COLO668 (cell line): ENCODE results near the gene GALNT7.

ENCODE experiments used
- DNase-seq: peaks from one replicate; lab custom pipeline; 2025; ENCODE audit not compliant: unreplicated experiment; lab: John Stamatoyannopoulos, UW

The GALNT7 gene

DNA sequence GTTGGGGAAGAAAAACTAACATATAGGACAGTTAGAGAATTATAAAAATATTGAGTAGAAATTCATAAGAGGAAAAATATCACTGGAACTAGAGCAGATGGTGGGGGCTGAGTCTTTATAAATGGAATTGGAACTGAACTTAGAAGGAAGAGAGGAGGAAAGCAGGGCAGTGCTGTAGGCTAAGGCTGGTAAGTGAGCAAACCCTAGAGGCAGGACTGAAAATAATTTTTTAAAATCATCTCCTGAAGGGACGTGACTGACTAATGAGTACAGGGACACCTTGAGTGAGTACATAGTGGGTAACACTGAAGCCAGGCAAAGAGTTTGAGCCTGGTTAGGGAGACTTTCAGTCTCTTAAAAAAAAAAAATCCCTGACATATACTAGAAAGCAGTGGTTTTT, 63.3 kb downstream of the GALNT7 start:
- no peak for DNase-seq

DNA sequence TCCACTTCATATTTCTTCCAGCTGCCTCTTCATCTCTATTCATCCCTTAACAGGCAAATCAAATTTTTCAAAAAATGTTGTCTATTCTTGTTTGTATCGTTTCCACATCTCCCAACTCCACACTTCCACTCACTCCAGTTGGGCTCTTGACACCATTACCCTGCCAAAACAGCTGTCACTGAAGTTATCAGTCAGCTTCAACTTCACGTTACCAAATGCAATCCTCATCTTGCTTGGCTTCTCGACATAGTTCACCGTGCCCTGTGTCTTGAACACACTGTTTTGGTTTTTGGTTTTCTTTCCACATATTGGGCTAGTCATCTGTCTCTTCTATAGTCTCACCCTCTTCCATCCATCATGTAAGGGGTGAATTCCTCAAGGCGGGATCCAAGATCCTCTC, 65.2 kb downstream of the GALNT7 start:
- no peak for DNase-seq

DNA sequence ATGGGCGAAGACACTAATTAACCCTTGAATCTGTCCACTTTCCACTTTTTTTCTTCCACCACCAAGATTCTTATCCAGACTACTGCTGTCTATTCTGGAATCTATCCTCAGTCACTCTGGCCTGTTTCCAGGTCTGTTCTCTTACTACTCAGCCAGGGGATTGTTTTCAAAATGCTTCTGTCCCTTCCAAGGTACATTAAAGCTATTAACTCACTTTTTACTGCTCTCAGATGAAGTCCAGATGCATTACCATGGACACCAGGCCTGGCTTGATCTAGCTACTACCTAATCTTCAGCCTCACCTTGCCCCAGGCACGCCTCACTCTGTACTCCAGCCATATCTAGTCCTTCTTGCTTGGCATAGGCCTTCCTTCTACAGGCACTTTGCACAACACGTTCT, 66.4 kb downstream of the GALNT7 start:
- no peak for DNase-seq

DNA sequence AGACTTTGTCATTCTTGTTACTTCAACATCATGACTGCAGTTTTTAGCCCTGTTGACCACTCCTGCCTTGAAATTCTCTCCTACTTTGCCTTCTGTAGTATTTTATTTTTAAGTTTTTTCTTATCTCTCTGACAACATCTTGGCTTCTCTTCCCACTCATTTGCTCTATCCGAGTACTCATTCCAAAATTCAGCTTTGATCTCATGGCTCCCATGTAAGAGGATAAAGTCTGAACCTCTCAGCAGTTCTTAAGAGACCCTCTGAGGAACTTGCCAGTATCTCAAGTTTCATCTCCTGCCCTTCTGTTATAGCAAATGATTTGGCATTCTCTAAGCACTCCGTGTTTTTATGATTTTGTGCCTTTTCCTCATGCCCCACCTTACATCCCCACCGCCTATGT, 67.7 kb downstream of the GALNT7 start:
- DNase-seq, result no peak

DNA sequence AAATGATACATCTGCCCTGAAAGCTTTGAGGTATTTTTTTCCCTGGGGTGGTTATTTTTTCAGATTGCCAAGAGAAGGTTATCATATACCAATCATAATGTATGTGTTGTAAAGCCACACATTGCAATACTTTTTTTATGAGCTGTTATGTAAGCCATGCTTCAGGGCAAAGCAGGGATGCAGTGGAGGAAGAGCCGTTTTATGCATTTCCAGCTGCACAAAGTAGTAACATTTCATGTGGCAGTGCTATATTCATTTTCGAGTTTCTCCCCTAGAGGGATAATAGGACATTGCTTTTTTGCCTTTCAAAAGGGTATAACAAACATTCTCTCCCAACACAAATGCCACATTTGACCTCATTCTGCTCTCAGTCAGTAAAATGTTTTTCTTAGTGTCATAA, 68.5 kb downstream of the GALNT7 start:
- no peak for DNase-seq

DNA sequence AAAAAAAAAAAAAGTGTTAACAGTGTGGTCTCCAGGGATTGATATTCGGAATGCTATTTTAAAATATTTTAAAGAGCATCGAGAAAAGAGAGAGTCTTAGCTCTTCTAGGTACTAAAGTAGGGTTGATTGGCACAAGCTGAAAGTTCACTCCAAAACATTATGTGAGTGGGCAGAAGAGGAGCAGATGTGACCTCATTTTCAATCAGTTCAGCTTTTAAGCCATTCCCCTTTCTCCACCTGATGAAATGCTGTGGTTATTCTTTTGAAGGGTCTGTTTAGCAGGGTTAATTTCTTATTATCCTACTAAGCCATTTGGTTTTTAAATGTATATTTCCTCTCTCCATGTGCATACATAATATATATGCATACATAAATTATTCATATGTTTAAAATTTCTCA, 69.2 kb downstream of the GALNT7 start:
- DNase-seq, result no peak

DNA sequence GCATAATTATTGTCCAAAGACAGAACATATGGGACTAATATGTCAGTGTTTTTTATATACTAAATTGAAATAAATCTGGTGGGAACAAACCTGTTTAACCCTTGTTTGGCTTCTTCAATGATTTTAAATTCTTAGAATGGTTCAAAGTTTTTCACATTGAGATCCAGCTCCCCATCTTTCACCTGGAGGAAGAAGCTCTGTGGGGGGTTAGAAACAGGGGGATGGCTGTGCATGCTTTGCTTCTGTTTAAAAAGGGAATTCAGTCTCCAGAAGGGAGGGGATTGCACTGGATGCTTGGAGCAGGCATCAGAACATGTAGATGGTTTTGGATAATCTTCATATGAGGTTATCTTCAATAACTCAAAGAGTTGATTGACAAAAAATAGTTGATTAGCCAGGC, 72.1 kb downstream of the GALNT7 start:
- DNase-seq, result no peak

DNA sequence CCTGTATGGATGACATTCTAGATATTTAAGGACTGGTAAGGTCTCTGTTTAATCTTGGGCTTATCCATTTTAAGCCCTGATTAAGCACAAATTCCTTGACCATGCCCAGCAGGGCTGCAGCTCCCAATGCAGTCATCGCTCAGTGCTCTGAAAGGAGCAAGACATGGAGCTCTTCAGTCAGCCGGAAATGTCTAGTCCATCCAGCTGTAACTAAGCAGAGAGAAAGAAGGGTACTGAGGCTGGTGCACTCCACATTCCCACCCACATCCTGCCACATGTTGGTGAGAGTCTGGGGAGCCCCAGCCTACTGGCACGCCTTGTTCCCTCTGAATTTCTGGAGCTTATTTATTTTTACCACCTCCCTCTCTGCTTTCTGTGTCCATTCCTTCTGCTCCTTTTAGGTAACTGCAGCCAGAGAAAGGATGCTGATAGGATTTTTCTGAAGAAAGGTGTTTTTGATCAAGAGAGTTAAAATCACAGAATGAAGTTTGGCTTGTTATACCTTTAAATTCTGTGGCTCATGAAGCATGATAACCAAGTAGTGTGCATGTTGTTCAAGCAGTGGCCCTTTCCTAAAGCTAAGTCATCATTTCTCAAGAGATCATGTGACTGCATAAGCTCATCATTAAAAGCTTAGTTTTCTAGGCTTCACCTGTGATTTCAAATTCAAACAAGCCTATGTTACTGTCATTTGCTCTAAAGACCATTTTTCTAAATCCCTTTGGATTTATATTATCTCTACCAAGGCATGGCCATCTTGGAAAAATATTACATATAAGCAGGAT, 74.0 kb downstream of the GALNT7 start:
- no peak for DNase-seq

DNA sequence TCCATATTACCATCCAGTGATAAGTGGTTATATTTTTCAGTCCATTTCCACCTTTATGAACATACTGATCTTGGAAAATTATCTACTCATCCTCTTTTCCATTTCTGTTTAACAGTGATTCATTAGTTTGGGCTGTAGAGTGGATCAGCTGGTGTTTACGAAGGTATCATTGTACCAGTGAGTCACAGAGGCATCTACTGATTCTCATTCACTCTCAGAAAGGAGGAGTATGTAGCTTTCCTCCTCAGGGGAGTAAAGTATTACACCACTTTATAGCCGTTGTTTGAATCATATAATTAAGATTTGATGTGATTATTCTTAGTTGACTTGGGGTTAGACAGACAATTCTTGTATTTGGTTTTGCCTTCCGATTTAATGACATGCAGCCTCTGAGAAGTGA, 74.7 kb downstream of the GALNT7 start:
- DNase-seq, result no peak

DNA sequence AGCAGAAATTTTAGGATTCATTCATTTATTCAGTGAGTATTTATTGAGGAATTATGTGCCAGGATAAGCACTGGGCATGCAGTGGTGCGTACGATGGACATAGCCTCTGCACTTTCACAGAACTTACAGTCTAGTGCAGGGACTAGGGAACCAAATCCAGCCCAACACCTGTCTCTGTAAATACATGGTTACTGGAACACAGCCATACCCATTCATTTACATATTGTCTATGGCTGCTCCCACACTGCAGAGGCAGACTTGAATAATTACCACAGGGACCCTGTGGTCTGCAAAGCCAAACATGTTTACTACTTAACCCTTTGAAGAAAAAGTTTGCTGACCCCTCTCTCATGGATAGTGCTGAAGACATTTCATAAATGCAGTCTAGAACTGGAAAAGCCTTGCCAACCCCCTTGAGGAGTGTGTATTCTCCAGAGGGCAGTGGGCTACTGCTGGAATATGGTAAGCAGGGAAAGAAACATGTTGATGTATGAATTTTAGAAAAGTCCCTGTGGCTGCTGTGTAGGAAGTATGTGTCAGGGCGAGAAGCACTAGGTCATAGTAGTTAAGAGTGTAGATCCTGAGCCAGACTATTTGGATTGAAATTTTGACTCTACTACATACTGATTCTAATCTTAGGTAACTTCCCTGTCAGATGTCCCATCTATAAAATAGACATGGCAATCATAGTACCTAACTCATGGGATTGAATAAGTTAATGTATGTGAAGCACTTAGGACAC, 75.5 kb downstream of the GALNT7 start:
- peak; percentile 47 for DNase-seq

DNA sequence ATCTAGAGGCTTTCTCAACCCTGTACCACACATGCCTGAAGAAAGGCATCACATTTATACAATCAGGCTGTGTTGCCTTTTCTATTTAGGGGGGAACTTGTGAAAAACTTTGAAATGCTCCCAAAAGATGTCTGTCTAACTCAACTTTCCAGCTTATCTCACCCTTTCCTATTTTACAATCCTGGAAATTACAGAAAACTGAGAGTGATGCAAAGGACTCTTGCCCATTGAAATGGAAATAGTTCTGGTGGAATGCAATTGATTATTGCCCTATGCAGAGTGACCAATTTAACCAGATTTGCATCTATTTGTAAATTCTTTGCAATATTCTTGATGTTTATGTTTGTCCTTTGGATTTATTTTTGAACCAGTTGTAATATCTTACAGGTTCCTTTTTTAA, 77.3 kb downstream of the GALNT7 start:
- no peak for DNase-seq

DNA sequence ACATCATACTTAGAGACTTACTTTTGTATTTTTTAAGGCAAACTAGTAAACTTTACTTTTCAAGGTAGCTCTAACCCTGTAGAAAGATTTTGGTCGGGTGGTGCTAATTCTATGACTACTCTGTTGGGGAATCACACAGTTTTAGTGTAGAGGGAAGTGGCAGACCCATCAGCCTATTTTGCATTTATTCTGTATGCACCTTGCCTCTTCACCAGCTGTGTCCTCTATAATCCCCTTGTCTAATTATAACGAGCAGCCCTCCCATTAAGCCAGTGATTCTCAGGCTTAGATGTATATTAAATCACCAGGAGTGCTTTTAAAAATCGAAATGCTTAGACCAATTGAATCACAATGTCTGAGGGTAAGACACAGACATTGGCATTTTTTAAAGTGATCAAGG, 78.1 kb downstream of the GALNT7 start:
- no peak for DNase-seq

DNA sequence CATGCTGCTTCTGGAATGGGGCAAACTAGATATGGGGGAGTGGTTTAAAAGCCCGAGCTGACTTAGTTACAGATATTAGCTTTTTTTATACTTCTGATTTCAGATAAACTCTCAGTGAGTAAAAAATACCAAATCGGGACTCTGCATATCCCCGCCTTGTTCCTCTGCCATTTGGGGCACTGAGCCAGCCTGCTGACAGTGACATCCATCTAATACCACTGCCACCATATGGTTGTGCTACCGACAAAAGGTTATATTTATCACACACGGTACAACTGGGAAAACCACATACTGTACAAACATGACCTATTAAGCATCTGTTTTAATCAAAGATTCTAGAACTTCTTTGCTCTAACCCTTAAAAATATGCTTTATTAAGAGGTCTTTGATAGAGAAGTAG, 78.7 kb downstream of the GALNT7 start:
- no peak for DNase-seq

DNA sequence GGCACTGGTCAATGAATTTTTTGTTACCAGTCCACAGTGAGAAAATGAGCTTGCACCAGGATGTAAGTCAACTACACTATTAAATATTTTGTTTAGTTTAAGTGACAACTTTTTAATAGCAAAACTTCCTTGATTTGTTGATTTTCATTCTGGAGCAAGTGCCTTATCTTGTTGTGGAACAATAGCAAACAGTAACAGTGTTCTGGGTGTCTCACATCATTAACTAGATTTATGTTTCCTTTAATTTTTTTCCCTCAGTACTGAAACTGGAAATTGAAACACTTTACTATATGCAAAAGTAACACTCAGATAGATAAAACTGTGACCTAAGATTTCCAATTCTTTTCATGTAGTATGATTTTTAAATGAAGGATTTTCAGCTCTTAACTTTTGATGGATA, 80.1 kb downstream of the GALNT7 start:
- no peak for DNase-seq

DNA sequence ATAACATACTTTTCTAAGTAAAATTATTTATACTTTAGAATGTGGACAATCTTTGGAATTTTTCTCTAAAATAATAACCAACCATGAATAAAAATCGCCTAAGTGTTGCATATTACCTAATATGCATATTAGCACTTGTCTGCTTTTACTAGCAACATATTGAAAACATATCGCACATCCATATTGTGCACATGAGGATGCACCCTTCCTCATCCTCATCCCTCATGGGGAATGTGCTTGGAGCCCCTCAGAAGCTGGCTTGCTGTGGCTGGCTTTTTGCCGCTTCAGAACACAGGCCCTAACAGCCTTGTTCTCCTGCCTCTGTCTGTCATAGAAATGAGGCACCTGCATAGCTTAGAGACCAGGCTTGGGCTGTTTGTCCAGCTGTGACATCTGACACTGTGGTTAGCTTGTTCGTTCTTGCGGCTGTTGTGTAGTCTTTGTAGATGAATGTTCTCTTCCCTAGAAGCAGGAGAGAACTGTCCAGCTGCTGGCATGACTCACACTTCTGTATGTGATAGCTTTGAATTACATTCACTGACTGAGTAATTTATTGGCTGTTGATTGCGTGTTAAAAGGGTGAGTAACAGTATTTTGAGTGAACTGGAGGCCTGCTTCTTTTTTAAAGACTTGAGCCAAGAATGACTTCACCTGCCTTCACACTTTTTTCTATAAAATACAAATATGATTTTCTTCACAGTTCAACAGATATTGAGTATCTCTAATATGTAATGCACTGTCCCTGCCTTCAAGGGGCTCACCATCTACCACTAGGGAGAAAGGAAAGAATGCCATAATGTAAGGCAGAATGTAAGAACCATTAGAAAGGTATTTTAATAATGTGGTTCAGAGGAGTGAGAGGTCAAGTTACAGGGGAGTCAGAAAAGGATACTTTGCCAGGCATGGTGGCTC, 83.7 kb downstream of the GALNT7 start:
- DNase-seq, result peak; percentile 93

DNA sequence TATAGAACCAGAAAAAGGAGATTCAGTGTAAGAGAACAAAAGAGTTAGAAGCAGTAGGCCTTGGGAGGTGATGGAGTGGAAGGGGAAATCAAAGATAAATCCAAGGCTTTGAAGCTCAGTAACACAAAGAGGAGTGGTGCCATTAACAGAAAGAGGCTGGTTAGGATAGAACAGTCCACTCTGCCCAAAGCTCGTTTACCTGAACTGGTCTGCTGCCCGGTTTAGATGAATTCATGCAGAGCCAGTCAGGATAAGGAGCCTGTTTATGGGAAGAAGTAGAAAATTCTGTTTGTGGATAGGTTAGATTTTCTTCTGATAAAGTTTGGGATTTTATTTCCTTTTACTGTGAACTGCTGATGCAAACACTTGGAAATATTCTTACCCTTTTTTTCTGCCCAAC, 85.0 kb downstream of the GALNT7 start:
- DNase-seq, result no peak

DNA sequence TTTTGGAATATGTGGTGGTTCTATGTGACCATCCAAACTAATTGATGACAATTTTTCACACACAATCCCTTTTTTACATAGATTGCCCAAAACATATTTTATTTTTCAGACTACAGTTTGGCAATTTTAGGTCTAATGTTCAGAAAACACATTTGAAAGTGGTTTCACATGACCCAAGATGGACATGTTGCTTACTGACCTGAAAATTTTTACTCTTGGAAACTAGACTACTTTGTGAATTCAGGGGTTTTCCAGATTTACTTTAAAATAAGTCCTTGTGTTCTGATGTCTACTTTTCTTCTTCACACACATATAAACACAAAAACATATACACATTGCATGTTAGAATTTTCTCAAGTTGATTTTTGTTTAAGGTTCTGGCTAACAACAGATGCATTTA, 86.0 kb downstream of the GALNT7 start:
- no peak for DNase-seq

DNA sequence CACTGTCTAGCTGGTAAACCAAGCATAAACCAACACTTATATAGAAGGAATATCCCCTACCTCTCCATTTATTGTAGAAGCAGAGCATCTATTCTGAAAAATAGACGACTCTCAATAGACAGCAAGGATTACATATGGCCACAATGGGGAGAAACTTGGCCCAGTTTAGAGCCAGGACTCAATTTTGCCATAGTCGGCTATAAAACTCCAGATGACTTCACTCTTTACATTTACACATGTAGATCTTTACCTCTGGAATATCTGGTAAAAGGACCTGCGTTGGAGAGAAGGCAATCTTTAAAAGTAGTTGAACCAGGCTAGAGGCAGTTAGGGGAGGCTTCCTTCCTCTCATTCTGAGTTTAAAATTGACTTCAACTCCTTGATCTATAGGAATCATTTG, 88.2 kb downstream of the GALNT7 start:
- DNase-seq, result no peak

DNA sequence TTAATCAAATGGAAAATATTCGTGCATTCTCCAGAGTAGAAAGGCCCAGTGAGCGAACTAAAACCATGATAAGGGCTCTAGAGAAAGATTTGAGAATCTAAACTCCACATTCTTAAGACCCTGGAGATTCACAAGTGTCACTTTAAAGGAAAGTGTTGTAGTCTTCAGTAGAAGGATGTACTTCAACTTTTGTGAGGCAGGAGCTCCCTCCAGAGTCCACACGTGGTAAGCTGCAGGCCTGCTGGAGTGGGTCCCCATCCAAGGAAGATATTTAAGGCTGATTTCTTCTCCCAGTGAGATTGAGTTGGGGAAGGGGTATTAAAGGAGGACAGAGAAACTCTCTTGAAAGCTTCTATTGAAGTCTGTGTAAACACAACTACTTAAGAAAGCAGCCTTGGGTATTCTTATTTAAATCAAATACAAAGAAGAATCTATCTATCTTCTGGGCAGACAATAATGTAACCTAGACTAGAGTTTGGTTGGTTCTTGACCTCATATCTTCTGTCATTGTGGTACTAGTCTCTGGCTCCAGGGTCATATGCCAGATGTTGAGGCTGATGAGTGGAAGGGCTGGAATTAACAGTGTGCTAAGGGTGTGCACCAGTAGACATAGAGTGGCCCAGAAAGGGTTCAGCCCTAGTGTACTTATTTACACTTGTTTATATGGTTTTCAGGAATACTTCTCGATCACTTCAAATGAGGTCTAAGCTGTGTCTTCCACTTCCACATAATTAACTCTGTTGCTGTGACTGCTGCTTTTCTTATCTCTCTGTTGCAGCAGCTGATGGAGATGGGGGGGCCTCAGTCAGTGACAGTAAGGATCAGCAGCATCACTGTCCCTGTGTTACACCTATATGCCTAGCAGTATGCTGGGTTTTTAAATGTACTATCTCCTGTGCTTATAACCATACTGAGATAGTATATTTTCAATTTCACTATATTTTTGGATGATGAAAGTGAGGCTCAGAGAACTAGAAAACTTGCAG, 89.4 kb downstream of the GALNT7 start:
- DNase-seq, result peak; percentile 57

DNA sequence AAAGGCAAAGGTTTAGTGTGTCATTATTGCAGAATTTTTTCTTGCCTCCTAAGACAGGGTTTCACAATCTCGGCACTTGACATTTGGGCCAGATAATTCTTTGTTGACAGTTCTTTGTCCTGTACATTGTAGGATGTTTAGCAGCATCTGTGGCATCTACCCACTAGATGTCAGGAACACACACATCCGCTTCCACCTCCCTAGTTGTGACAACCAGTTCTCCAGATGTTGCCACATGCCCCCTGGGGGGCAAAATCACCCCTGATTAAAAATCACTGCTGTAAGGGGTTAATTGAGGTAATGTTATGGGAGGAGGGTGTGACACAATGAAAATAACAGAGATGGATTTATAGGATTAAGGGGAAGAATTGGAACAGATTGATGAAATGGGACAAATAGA, 90.3 kb downstream of the GALNT7 start:
- DNase-seq, result no peak

DNA sequence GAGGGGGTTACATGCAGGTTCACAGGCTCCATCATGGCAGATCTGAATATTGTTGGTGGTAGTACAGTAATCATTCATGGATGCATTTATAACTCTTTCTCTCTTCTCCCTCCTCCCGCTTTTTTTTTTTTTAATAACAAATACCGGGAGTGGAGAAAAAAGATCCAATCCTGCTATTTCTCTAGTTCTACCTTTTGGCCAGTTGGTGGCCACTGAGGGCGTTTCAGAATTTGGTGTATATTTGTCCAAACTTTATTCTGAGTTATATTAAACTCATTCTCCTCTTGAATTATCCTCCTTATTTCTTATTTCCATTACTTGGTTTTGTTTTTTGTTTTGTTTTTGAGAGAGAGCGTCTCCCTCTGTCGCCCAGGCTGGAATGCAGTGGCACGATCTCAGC, 90.7 kb downstream of the GALNT7 start:
- DNase-seq, result no peak
